Activated B cell treated with CpG ODN at 0.5 μM for 24 hours (primary cell): ENCODE data around the gene PCYT1B. TPM values are rescaled to one million over a fixed set of nuclear protein-coding genes. Genes with fewer than 3 reads are reported as not detected.

Experiments
- ATAC-seq: fragments of 200-7000 bp; cut with Tn5 transposase; one replicate; pipeline ENCODE4 v1.10.0; 2021; ENCODE audit warnings: low read depth, mild to moderate bottlenecking, moderate library complexity
- CTCF ChIA-PET: fragments of 350-600 bp; sonication (Branson Sonifier 250); formaldehyde crosslinking; loops from one replicate; lab custom pipeline; 2021; ENCODE audit warnings: antibody characterized with exemption; lab: Charles Lee
- POLR2A ChIA-PET: fragments of 350-600 bp; sonication (Branson Sonifier 250); formaldehyde crosslinking; loops from one replicate; lab custom pipeline; 2021; ENCODE audit warnings: antibody characterized with exemption; lab: Charles Lee
- DNase-seq: peaks from one replicate; pipeline ENCODE4 v3.0.0; 2022
- H3K27ac Mint-ChIP-seq: one replicate; pipeline ENCODE4 v1.8.0; 2020; ENCODE audit warnings: mixed read lengths
- H3K27me3 Mint-ChIP-seq: one replicate; pipeline ENCODE4 v1.8.0; 2021; ENCODE audit warnings: mixed read lengths
- H3K36me3 Mint-ChIP-seq: one replicate; pipeline ENCODE4 v1.8.0; 2021; ENCODE audit warnings: low read depth, mixed read lengths
- H3K4me1 Mint-ChIP-seq: one replicate; pipeline ENCODE4 v1.8.0; 2021; ENCODE audit warnings: mixed read lengths
- H3K4me3 Mint-ChIP-seq: one replicate; pipeline ENCODE4 v1.8.0; 2020; ENCODE audit warnings: mild to moderate bottlenecking, mixed read lengths
- H3K9me3 Mint-ChIP-seq: one replicate; pipeline ENCODE4 v1.8.0; 2020; ENCODE audit warnings: mixed read lengths
- CTCF ChIP-seq: fragments of 200-600 bp; IDR thresholded peaks from one replicate; pipeline ENCODE4 v1.8.0; 2022; ENCODE audit warnings: antibody characterized with exemption, mild to moderate bottlenecking
- intact Hi-C: fragments of 100-400 bp; cut with micrococcal nuclease; formaldehyde crosslinking; loops from one replicate; pipeline ENCODE4 v1.15.1; 2024
- total RNA-seq: library from RNA; stranded (reverse); gene quantifications from 2 replicates; pipeline ENCODE4 v1.2.3, GENCODE V29; 2022

The PCYT1B gene
- total RNA-seq, 1 donor from 2014 or later = not detected

DNA sequence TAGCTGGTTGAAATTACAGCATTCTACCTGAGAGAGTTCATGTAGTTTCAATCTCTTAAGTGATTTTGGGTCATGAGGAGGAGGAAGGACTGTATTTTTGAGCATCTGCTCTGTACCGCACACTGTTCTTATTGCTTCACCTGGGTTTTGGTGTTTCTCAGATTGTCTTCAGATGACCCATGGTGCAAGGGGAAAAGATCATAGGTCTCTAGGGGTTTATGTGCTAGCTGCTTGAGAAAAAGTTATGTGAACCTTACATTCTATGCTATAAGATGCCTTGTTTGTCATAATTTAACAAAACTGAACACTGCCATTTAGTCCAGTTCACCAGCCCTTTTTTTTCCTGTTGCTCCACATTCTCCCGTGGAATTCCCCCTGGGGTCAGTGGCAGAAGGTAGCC lies 121.7 kb downstream of the PCYT1B start:
- Mint-ChIP-seq H3K9me3 (no peaks in the 10 kb centered on the region), H3K4me3 (no peak overlapping the region), H3K27me3 (no peaks in the 10 kb centered on the region), H3K4me1 (no peaks in the 10 kb centered on the region), H3K27ac (no peak overlapping the region), H3K36me3 (peaks cover 45% of the 10 kb centered on the region)
- ChIA-PET POLR2A (no interaction called here), CTCF (no interaction called here)
- ATAC-seq (no peak), DNase-seq (no peak)
- intact Hi-C loops = no loop called here
- TF ChIP-seq CTCF = no peak

- intact Hi-C loops = no loop called here
- no peak for TF ChIP-seq CTCF
- ChIA-PET CTCF (no interaction called here), POLR2A (interaction anchor here (0.6 kb wide), 1 partner anchor 429 kb away, joined by 5 read pairs; no protein-coding TSS in a partner anchor)
- H3K27me3 Mint-ChIP-seq = no peaks in the 10 kb centered on the region
- H3K36me3 Mint-ChIP-seq = peaks cover 37% of the 10 kb centered on the region
- no peaks in the 10 kb centered on the region for H3K4me1 Mint-ChIP-seq
- no peak overlapping the region for H3K4me3 Mint-ChIP-seq
- ATAC-seq = no peak
- no peak for DNase-seq
- H3K9me3 Mint-ChIP-seq = no peaks in the 10 kb centered on the region
- no peak overlapping the region for H3K27ac Mint-ChIP-seq
Observed at GRCh38 chrX:24520472-24520871, 126.7 kb downstream of the PCYT1B start.

GRCh38 chrX:24515447-24515846 lies 131.7 kb downstream of the PCYT1B start:
- no peak overlapping the region for H3K27ac Mint-ChIP-seq
- ATAC-seq = no peak
- H3K27me3 Mint-ChIP-seq = no peaks in the 10 kb centered on the region
- no peaks in the 10 kb centered on the region for H3K4me1 Mint-ChIP-seq
- DNase-seq = no peak
- intact Hi-C loops = no loop called here
- ChIA-PET POLR2A (no interaction called here), CTCF (no interaction called here)
- H3K9me3 Mint-ChIP-seq = no peaks in the 10 kb centered on the region
- peaks cover 34% of the 10 kb centered on the region for H3K36me3 Mint-ChIP-seq
- no peak overlapping the region for H3K4me3 Mint-ChIP-seq
- no peak for TF ChIP-seq CTCF

DNA sequence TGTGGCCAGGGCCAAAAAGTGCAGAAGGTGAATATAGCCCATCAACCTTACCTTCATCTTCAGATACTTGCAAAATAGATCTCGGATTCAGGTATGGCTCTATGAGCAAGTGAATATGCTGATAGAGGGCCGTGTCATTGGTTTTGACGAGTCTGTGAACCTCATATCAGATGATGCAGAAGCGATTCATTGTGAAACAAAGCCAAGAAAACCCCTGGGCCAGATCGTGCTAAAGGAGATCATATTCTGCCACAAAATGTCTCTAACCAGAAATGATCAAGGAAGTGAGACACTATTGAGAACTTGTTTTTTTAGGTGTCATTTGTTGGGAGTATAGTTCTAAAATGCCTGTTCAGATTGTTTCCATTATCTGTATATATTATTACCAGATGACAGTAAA lies 133.7 kb downstream of the PCYT1B start:
- ChIA-PET POLR2A (no interaction called here), CTCF (no interaction called here)
- H3K9me3 Mint-ChIP-seq = no peaks in the 10 kb centered on the region
- H3K4me3 Mint-ChIP-seq = no peak overlapping the region
- no peaks in the 10 kb centered on the region for H3K27me3 Mint-ChIP-seq
- H3K36me3 Mint-ChIP-seq = peaks cover 46% of the 10 kb centered on the region
- ATAC-seq = peak; percentile 25
- no peaks in the 10 kb centered on the region for H3K4me1 Mint-ChIP-seq
- no peak overlapping the region for H3K27ac Mint-ChIP-seq
- DNase-seq = no peak
- TF ChIP-seq CTCF = no peak
- intact Hi-C loops = no loop called here

GRCh38 chrX:24508375-24508774 lies 138.8 kb downstream of the PCYT1B start:
- no peak overlapping the region for H3K27ac Mint-ChIP-seq
- DNase-seq (no peak), ATAC-seq (no peak)
- ChIA-PET CTCF (no interaction called here), POLR2A (no interaction called here)
- H3K4me1 Mint-ChIP-seq = no peaks in the 10 kb centered on the region
- intact Hi-C loops = no loop called here
- H3K9me3 Mint-ChIP-seq = no peaks in the 10 kb centered on the region
- H3K4me3 Mint-ChIP-seq = no peak overlapping the region
- peaks cover 58% of the 10 kb centered on the region for H3K36me3 Mint-ChIP-seq
- H3K27me3 Mint-ChIP-seq = no peaks in the 10 kb centered on the region
- no peak for TF ChIP-seq CTCF

Other genes with a start within 250 kb of the PCYT1B start
- 13.6 and 13.9 TPM in 2 replicates for gene PDK3, start 182.1 kb downstream of the PCYT1B start, total RNA-seq
- gene POLA1, start 46.6 kb upstream of the PCYT1B start, total RNA-seq = 15.5 and 18.7 TPM in 2 replicates